ENCODE results near the gene TSEN34.
"Not testable (repeated sequence)": the region's sequence is repeated elsewhere in the genome, so short reads cannot be mapped to it uniquely, and the experiment has no call there.

TSEN34 gene

DNA sequence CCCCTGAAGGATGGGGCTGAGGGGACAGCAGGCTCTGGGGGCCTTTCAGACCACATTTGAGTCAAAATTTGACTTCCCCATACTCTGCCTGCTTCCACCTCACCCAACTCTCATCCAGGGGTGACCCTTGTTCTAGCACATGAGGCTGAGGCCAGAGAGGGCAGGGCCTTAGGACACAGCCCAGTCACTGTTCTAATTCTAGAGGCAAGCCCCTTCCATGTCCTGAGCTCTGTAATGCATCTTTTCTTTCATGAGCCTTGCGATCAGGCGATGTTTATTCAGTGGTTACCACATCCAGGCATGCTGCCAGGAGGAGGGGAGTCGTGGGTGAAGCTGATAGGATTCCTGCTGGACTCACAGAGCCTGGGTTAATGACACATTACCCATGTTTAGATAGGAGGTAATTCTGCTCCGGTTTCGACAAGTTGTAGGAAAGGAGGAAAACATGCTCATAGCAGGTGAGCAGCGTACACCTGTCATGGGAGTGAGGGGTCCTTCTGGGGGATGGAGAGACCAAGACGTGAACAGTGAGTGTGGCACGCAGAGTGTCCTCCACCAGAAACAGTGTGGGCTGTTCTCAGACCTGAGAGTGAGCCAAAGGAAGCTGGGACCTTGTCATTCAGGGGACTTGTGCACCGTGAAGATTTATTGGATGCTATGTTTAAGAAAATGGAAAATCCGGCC lies 18.8 kb downstream of the TSEN34 start:
- peaks cover 17% of the 10 kb centered on the region for H3K4me1 ChIP-seq (ENCODE audit: insufficient read depth, low read length)
- peak; percentile 23; the same call in 2 of the 3 replicates for ATAC-seq (ENCODE audit: insufficient read depth, low read depth)
- peaks cover 59% of the 10 kb centered on the region for H3K36me3 ChIP-seq (ENCODE audit: insufficient read depth, low read length)
- no peaks in the 10 kb centered on the region for H3K27me3 ChIP-seq (ENCODE audit: insufficient read depth, low read length, poor library complexity)
- peaks cover 65% of the 10 kb centered on the region for H4K20me1 ChIP-seq (ENCODE audit: insufficient read depth, low read length)
- H3K4me2 ChIP-seq (ENCODE audit: insufficient read depth, low read length), result no peak overlapping the region
- H3K27ac ChIP-seq (ENCODE audit: low read length), result no peak overlapping the region
- H2AFZ ChIP-seq (ENCODE audit: low read depth, low read length), result no peak overlapping the region
- H3K9ac ChIP-seq (ENCODE audit: low read depth, low read length), result no peak overlapping the region
- TF ChIP-seq EZH2 (IDR thresholded peaks at IDR 0.05; ENCODE audit: borderline replicate concordance, low read depth, low read length, severe bottlenecking), result no peak
- TF ChIP-seq, protein P1, sequence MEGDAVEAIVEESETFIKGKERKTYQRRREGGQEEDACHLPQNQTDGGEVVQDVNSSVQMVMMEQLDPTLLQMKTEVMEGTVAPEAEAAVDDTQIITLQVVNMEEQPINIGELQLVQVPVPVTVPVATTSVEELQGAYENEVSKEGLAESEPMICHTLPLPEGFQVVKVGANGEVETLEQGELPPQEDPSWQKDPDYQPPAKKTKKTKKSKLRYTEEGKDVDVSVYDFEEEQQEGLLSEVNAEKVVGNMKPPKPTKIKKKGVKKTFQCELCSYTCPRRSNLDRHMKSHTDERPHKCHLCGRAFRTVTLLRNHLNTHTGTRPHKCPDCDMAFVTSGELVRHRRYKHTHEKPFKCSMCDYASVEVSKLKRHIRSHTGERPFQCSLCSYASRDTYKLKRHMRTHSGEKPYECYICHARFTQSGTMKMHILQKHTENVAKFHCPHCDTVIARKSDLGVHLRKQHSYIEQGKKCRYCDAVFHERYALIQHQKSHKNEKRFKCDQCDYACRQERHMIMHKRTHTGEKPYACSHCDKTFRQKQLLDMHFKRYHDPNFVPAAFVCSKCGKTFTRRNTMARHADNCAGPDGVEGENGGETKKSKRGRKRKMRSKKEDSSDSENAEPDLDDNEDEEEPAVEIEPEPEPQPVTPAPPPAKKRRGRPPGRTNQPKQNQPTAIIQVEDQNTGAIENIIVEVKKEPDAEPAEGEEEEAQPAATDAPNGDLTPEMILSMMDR (IDR thresholded peaks at IDR 0.05; ENCODE audit: borderline replicate concordance, extremely low read depth, low read length, poor library complexity, severe bottlenecking), result no peak
- peaks cover 43% of the 10 kb centered on the region for H3K79me2 ChIP-seq (ENCODE audit: insufficient read depth, low read length)
- no peaks in the 10 kb centered on the region for H3K9me3 ChIP-seq (ENCODE audit: insufficient read depth, low read length, severe bottlenecking)
- DNase-seq, result peak; percentile 36
- H3K4me3 ChIP-seq (ENCODE audit: low read depth in 1 of 2, low read length in 2 of 2), result no peak overlapping the region

DNA sequence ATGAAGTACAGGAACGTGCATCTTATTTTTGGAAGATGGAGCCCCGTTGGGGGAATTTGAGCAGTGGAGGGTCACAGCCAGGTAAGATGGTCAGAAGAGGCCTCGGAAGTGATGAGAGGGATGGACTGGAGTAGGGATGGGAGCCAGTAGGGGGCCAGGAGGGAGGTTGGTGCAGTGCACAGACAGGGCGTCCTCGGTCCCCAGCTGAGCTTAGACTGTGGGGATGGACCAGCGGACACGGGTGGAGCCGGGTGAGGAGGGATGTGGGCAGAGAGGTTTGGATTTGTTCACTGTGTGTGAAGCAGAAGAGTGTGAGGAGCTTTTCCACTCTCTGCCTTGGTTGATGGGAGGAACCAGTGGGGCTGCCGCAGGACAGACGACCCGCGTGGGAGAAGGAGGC lies 20.1 kb downstream of the TSEN34 start:
- Histone ChIP-seq H2AFZ (ENCODE audit: low read depth, low read length) (no peak overlapping the region), H3K27ac (ENCODE audit: low read length) (no peak overlapping the region), H4K20me1 (ENCODE audit: insufficient read depth, low read length) (peaks cover 52% of the 10 kb centered on the region), H3K9me3 (ENCODE audit: insufficient read depth, low read length, severe bottlenecking) (no peaks in the 10 kb centered on the region), H3K4me2 (ENCODE audit: insufficient read depth, low read length) (no peak overlapping the region), H3K9ac (ENCODE audit: low read depth, low read length) (no peak overlapping the region), H3K4me3 (ENCODE audit: low read depth in 1 of 2, low read length in 2 of 2) (no peak overlapping the region), H3K79me2 (ENCODE audit: insufficient read depth, low read length) (peaks cover 31% of the 10 kb centered on the region), H3K27me3 (ENCODE audit: insufficient read depth, low read length, poor library complexity) (no peaks in the 10 kb centered on the region), H3K36me3 (ENCODE audit: insufficient read depth, low read length) (peaks cover 46% of the 10 kb centered on the region), H3K4me1 (ENCODE audit: insufficient read depth, low read length) (peaks cover 8% of the 10 kb centered on the region)
- no peak for ATAC-seq (ENCODE audit: insufficient read depth, low read depth)
- no peak for TF ChIP-seq EZH2 (IDR thresholded peaks at IDR 0.05; ENCODE audit: borderline replicate concordance, low read depth, low read length, severe bottlenecking)
- TF ChIP-seq, protein P1 (IDR thresholded peaks at IDR 0.05; ENCODE audit: borderline replicate concordance, extremely low read depth, low read length, poor library complexity, severe bottlenecking), result no peak
- no peak for DNase-seq

DNA sequence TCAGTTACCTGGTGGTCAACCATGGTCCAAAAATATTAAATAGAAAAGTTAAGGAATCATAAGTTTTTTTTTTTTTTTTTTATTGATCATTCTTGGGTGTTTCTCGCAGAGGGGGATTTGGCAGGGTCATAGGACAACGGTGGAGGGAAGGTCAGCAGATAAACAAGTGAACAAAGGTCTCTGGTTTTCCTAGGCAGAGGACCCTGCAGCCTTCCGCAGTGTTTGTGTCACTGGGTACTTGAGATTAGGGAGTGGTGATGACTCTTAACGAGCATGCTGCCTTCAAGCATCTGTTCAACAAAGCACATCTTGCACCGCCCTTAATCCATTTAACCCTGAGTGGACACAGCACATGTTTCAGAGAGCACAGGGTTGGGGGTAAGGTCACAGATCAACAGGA lies 23.1 kb downstream of the TSEN34 start:
- H3K9ac ChIP-seq (ENCODE audit: low read depth, low read length); H3K4me2 ChIP-seq (ENCODE audit: insufficient read depth, low read length); DNase-seq; H3K27me3 ChIP-seq (ENCODE audit: insufficient read depth, low read length, poor library complexity); H3K4me1 ChIP-seq (ENCODE audit: insufficient read depth, low read length); H2AFZ ChIP-seq (ENCODE audit: low read depth, low read length); ATAC-seq (ENCODE audit: insufficient read depth, low read depth); H3K9me3 ChIP-seq (ENCODE audit: insufficient read depth, low read length, severe bottlenecking); H3K27ac ChIP-seq (ENCODE audit: low read length); H3K4me3 ChIP-seq (ENCODE audit: low read depth in 1 of 2, low read length in 2 of 2); H3K79me2 ChIP-seq (ENCODE audit: insufficient read depth, low read length): not testable (repeated sequence)
- Histone ChIP-seq H3K36me3 (ENCODE audit: insufficient read depth, low read length) (peaks cover 24% of the 10 kb centered on the region), H4K20me1 (ENCODE audit: insufficient read depth, low read length) (peaks cover 23% of the 10 kb centered on the region)

DNA sequence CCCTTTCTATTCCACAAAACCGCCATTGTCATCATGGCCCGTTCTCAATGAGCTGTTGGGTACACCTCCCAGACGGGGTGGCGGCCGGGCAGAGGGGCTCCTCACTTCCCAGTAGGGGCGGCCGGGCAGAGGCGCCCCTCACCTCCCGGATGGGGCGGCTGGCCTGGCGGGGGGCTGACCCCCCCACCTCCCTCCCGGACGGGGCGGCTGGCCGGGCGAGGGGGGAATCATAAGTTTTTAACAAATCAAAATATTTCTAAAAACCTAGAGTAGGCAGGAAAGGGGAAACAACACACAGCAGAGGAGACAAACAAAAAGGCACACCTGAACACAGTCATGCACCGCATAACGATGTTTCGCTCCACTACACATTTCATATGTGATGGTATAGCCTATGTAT lies 23.6 kb downstream of the TSEN34 start:
- not testable (repeated sequence) for H3K9ac ChIP-seq (ENCODE audit: low read depth, low read length); H3K27me3 ChIP-seq (ENCODE audit: insufficient read depth, low read length, poor library complexity); H2AFZ ChIP-seq (ENCODE audit: low read depth, low read length); ATAC-seq (ENCODE audit: insufficient read depth, low read depth); H3K27ac ChIP-seq (ENCODE audit: low read length); H3K4me2 ChIP-seq (ENCODE audit: insufficient read depth, low read length); H3K79me2 ChIP-seq (ENCODE audit: insufficient read depth, low read length); H3K4me1 ChIP-seq (ENCODE audit: insufficient read depth, low read length); H3K4me3 ChIP-seq (ENCODE audit: low read depth in 1 of 2, low read length in 2 of 2); H3K9me3 ChIP-seq (ENCODE audit: insufficient read depth, low read length, severe bottlenecking); DNase-seq
- peaks cover 20% of the 10 kb centered on the region; the same call in 1 of the 2 replicates for H3K36me3 ChIP-seq (ENCODE audit: insufficient read depth, low read length)
- H4K20me1 ChIP-seq (ENCODE audit: insufficient read depth, low read length), result peaks cover 17% of the 10 kb centered on the region; the same call in 1 of the 2 replicates

Data from DND-41 (cell line).